HUDEP-2 (cell line): ENCODE measurements around the gene CETP.
"Not testable (repeated sequence)": the region's sequence is repeated elsewhere in the genome, so short reads cannot be mapped to it uniquely, and the experiment has no call there.

Experiments used
- DNase-seq, 76 experiments: peaks; one replicate each; lab custom pipeline; 2025; ENCODE audit not compliant: unreplicated experiment in 76 of 76; lab: John Stamatoyannopoulos, UW

The CETP gene

GRCh38 chr16:56933828-56934598 lies 27.7 kb upstream of the CETP start:
- DNase-seq: no peak

GRCh38 chr16:56934599-56935145 lies 27.1 kb upstream of the CETP start:
- DNase-seq: not testable (repeated sequence)

- no peak for DNase-seq
Observed at GRCh38 chr16:56935201-56935600, 26.5 kb upstream of the CETP start.

GRCh38 chr16:56936491-56936890 lies 25.3 kb upstream of the CETP start:
- no peak for DNase-seq

GRCh38 chr16:56936950-56937349 lies 24.8 kb upstream of the CETP start:
- DNase-seq: no peak

- DNase-seq: no peak
Observed at GRCh38 chr16:56938664-56939513, 22.9 kb upstream of the CETP start.

- no peak for DNase-seq
Observed at GRCh38 chr16:56939801-56940200, 21.9 kb upstream of the CETP start.

- DNase-seq: no peak
Observed at GRCh38 chr16:56941092-56941491, 20.7 kb upstream of the CETP start.

- DNase-seq: no peak
Observed at GRCh38 chr16:56941856-56942331, 19.9 kb upstream of the CETP start.

GRCh38 chr16:56943761-56944375 lies 17.9 kb upstream of the CETP start:
- no peak for DNase-seq

- no peak for DNase-seq
Observed at GRCh38 chr16:56944954-56945839, 16.6 kb upstream of the CETP start.

GRCh38 chr16:56945847-56946527 lies 15.8 kb upstream of the CETP start:
- no peak for DNase-seq

GRCh38 chr16:56946767-56947603 lies 14.8 kb upstream of the CETP start:
- DNase-seq: no peak

- no peak for DNase-seq
Observed at GRCh38 chr16:56947604-56947995, 14.2 kb upstream of the CETP start.

- no peak for DNase-seq
Observed at GRCh38 chr16:56948234-56948633, 13.5 kb upstream of the CETP start.

- no peak for DNase-seq
Observed at GRCh38 chr16:56950051-56950450, 11.7 kb upstream of the CETP start.

GRCh38 chr16:56950455-56950854 lies 11.3 kb upstream of the CETP start:
- DNase-seq: no peak

GRCh38 chr16:56950881-56951771 lies 10.6 kb upstream of the CETP start:
- peak in 12 of 76 experiments; percentile 5 to 44 (median 18) for DNase-seq
